HG03139 (cell line): ENCODE results near the gene FGD3.
"Not testable (repeated sequence)": the region's sequence is repeated elsewhere in the genome, so short reads cannot be mapped to it uniquely, and the experiment has no call there.

Experiments
- ATAC-seq: cut with Tn5 transposase; IDR thresholded peaks from one replicate; pipeline ENCODE4 v1.9.1; 2021; ENCODE audit not compliant: unreplicated experiment

The FGD3 gene

DNA sequence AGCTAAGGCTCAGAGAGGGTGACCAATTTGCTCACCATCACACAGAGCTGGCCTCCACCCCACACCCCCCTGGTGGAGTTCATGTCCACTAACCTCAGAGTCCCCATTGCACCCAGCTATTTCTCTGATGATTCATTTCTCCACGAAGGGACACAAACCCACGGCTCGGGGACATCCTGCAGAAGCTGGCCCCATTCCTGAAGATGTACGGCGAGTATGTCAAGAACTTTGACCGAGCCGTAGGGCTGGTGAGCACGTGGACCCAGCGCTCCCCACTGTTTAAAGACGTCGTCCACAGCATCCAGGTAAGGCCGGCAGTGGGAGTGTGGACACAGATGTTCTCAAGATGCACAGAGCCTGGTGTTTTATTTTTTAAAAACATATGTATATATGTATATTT is 58.6 kb downstream of the FGD3 start:
- ATAC-seq: no peak

DNA sequence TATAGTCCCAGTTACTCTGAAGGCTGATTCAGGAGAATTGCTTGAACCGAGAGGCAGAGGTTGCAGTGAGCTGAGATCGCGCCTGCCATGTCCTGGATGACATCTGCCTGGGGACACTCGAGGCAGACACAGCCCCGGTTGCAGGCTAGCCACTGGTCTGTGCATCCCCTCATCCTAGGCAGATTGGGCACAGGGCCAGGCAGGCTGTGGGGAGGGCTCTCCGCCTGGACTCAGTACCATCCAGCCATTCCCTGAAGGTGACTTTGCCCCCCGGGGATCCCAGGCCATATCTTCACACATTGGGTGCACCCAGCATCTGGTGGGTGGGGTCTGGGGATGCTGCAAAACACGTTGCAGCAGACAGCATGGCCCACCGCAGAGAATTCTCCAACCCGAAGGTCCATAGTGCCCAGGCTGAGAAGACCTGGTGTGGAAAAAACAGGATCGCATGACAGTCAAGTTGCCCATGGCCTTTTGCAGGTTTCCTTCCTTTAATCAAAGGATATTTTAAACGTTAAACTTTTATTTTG is 60.3 kb downstream of the FGD3 start:
- ATAC-seq: no peak

DNA sequence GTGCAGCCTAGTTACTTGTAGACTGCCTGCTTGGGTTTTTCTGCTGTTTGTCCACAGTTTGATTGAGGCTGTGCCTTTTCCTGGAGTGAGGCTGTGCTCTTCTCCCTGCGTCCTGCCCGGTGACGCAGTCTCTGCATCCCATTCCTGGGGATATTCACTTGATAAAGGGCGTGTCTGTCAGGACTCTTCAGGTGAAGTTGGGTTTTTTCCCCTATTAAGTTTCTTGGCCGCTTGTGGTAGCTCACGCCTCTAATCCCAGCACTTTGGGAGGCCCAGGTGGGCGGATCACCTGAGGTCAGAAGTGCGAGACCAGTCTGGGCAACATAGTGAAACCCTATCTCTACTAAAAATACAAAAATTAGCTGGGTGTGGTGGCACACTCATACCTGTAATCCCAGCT is 61.1 kb downstream of the FGD3 start:
- no peak for ATAC-seq

DNA sequence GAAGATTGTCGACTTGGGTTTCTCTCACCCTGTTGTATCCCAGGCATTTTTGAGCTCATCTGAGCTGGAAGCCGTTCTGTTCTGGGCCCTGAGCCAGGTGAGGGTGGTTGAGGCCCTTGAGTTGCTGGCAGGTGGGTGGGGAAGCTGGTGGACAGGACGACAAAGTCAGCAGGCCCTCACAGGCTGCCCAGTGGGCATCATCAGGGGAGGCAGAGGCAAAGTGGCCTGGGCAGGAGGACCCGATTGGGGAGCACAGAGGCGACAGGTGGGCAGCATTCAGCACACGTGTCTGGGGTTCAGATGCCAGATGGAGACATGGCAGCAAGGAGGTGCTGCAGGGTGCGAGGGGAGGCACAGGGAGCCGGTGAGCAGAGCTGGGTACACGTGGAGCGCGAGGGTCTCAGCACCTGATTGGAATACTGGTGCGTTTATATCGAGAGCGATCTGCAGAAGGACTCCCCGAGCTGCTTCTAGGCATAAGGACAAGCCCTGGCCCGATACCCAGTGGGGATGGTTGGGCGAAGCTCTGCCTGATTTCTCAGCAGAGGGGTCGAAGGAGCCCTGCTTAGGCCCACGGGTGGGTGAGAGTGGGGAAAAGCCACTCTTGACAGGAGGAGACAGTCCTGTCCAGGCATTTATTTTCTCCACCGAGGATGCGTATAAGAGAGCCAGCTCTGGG is 62.2 kb downstream of the FGD3 start:
- no peak for ATAC-seq

DNA sequence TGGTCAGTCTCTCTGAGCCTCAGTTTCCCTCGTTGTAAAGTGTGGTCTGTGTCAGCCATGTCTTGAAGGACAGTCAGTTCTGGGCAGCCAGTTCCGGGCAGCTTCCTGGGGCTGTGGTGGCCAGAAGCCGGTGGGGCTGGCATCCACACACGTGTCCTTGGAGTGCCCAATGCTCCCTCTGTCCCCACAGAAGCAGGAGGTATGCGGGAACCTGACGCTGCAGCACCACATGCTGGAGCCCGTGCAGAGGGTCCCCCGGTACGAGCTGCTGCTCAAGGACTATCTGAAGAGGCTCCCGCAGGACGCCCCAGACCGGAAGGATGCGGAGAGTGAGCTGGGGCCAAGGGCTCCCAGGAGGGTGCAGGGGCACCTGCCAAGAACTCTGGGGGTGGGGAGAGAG is 62.7 kb downstream of the FGD3 start:
- ATAC-seq: no peak

DNA sequence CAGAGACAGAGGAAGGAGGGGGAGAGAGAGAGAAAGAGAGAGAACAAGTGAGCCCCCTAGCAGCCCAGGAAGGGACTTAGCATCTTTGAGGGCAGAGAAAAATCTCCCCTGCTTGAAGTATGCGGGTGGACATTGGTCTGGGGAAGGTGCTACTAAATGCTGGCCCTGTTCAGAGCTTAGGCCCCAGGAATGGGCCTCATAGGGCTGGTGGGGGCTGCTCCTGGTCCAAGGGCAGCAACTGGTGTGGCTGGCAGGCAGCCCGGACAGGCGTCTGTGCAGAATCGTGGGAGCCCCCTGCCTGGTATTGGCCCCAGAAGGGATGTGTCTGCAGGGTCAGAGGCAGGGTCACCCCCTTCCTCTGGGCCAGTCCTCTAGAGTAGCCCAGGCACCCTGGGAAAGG is 63.4 kb downstream of the FGD3 start:
- no peak for ATAC-seq

DNA sequence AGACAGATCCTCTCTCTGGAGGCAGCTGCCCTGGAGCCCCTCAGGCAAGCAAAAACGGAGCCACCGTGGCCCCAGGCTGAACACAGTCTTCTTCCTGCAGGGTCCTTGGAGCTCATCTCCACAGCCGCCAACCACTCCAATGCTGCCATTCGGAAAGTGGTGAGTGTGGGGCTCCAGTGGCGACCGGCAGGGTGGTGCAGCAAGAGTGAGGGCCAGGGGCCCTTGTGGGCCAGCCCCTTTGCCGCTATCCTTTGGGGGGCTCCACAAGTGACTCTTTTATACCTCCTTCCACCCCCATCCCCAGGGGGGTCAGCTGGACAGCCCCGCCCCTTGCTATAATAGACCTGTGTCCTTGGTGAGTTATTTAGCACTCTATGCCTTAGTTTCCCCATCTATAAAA is 63.8 kb downstream of the FGD3 start:
- ATAC-seq: no peak

DNA sequence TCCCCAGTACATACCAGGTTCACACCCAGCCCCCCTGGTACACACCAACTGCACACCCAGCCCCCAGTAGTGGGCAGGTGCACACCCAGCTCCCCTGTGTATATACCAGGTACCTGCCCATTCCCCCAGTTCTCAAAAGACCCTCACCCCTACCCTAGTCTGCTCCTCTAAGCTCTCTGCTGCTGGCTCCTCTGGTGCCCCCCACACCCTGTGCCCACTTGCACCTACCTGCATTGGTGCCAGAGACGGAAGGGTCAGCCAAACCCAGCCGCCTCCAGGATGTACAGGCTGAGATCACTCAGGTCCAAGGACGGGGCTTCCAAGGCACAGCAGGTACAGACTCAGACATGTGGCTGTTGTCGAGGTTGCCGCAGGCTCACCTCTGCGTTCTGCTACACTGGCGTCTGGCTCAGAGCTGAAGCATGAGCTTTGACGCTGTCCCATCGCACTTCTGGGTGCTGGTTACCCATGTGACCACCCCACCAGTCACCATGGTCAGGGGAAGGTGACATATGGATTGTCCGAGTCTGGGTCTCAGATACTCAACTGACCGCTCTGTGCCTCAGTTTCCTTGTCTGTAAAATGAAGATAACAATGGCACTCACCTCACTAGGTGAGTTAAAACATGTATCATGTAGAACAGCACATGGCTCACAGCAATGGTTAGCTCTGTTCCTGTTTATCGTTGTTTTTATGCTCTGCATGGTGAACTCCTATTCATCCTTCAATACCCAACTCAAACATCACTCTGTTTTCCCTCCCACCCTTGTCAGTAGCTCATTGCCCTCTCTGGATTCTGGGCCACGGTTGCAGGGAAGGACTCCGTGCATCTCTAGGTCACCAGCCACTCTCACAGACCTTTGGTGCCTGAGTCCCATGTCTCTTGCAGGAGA is 65.9 kb downstream of the FGD3 start:
- no peak for ATAC-seq

DNA sequence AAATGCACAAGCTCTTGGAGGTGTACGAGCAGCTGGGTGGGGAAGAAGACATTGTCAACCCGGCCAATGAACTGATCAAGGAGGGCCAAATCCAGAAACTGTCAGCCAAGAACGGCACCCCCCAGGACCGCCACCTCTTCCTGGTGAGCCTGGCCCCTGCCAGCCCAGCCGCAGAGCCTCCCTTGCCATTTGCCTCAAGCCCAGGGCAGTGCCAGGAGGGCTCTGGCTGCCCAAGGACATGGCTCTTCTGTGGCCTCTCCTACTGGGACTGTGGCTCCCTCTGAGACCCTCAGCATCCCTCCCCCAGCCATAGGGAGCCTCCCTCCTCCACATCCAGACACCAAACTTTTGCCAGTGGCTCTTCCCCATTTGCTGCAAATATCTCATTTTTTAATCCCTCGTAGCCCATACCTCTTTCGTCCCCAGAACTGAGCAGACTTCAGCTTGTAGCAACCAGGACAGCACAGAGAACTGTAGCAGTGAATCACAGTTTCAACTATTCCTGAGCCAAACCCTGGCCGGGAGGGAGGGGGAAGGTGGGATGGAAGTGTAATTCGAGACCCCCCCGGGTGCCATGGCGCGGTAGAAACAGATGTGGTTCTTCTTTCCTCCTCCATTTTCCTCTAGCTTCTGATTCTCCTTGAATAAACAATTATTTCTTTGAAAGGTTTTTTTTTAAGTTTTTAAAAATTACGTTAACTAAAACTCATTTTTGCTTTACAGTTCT is 66.7 kb downstream of the FGD3 start:
- ATAC-seq: no peak

DNA sequence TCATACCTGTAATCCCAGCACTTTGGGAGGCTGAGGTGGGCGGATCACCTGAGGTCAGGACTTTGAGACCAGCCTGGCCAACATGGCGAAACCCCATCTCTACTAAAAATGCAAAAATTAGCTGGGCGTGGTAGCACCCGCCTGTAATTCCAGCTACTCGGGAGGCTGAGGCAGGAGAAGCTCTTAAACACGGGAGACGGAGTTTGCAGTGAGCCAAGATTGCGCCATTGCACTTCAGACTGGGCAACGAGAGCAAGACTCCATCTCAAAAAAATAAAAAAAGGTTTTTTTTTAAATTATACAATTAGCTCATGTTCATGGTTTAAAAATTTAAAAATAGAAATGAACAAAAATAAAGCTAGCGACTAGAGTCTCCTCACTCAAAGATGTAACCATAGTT is 67.9 kb downstream of the FGD3 start:
- ATAC-seq: not testable (repeated sequence)

DNA sequence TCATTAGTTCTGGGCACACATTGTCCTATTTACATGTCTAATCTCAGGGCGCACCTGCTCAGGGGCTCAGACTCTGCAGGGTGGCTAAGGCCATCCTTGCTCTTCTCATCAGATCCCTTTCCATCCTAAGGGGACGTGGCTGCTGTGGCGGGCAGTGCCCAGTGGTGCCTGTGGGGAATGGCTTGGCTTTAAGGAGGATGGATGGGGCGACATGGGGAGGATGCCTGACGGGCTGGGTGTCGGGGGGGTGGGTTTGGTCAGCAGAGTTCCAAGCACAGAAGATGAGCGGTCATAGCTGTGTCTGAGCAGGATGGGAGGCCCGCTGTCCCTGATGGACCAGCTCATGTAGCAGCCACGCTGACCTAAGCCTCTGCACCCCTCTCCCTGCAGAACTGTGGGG is 70.3 kb downstream of the FGD3 start:
- no peak for ATAC-seq

DNA sequence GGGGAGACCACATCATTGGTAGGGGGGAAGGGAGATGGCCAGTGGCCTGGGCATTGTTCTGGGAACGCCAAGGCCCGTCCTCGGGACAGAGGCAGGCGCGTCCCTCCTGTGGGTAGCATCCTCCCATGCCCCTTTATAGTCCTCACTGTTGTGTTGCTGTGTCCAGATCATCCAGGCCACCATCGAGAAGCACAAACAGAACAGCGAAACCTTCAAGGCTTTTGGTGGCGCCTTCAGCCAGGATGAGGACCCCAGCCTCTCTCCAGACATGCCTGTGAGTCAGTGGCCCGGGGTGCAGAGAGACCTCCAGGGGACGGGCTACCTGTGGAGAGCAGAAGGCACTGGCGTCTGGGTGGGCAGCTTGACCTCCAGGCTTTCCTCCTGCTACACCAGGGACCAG is 72.8 kb downstream of the FGD3 start:
- no peak for ATAC-seq

DNA sequence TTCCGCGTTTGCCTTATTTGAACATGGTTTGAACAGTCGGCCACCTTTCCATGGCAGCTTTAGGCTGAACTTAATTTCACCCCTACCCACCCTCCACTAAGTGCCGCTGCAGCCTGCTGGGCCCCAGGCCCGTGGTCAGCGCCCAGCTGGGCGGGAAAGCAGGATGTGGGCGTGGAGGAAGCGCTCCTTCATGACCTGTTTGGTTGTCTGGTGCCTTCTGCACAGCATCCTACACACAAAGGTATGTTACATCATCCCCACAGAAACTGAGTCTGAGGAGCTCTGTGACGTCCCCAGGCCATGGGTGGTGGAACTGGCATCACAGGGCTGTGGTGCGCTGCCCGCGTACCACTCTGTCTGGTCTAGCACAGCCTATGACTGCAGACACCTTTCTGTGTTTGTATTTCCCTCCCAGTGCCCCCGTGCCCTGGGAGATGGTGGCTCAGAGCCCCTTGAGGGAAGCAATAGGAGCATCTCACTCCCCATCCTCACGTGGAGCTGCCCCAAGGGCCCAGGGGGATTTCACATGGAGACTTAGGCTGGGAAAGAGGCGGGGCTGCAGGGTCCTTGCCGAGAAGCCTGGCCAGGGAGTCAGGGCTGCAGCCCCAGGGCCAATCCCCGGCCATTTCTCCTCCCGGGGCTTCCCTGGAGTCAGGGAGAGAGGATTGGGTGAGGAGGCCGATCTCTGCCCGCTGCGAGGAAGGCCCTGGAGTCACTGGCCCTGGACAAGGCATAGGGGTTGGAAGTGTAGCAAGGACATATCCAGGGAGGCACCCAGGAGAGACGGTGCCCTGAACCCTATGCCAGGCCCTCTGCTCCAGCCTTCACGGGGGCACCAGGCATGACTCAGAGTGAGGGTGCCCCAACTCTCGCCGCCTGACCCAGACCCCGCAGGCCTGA is 73.7 kb downstream of the FGD3 start:
- ATAC-seq: no peak

DNA sequence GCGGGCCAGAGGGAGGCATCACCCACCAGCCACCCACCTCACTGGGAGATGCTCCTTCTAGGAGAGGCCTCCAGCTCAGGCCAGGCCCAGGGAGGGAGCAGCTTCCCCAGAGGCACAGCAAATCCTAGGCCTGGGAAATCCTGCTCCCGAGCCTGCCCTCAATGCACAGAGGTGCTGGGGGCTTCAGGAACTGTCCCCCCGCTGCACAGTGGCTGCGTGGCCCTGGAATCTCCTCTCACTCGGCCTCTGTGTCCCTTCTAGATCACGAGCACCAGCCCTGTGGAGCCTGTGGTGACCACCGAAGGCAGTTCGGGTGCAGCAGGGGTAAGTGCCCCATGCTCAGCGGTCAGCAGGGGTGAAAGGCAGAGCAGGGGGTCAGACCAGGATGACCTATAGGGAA is 74.7 kb downstream of the FGD3 start:
- no peak for ATAC-seq

DNA sequence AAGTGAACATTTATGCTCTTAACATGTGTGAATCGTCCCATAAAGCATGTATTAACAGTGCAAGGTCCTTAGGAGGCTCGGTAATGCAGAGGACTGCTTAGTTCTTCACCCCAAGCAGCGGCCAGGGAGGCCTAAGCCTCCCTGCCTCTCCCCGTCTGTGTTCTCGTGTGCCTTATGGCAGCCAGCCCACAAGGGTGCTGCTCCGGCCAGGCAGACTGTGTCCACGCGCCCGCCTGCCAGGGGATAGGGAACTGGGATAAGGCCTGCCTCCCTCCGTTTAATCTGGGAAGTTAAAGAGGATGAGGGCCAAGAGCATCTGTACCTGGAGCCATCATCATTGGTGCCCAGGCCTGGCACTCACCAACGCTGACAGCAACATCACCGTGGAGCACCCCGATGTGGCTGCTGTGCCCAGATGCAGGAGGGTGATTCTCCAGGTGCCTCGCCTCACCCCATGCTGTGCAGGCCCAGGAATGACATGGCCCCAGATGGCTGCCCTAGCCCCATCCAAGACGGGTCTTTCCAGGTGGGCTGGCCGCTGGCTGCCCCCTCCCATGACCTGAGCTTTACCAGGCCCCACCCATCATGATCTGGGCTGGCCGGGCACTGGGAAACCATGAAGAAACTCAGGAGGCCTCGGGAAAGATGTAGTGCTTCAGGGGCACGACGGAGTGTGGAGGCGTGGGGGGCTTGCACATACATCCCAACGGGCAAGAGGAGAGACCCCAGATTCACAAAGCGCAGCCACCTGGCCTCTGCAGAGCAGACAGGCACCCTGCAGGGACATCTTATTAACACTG is 75.6 kb downstream of the FGD3 start:
- ATAC-seq: no peak

DNA sequence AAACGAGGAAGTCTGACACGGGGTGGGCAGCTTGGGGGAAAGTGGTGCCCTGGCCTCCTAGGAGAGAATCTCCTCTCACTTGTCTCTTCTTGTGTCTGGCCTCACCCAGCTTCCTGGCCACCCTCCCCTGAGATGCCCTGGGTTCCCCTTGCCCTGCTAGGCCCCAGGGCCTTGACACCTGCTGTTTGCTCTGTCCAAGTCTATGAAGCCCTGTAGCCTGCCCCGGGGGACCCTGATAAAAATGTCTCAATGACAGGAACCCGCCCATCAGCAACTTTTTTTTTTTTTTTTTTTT is 76.1 kb downstream of the FGD3 start:
- ATAC-seq: no peak

DNA sequence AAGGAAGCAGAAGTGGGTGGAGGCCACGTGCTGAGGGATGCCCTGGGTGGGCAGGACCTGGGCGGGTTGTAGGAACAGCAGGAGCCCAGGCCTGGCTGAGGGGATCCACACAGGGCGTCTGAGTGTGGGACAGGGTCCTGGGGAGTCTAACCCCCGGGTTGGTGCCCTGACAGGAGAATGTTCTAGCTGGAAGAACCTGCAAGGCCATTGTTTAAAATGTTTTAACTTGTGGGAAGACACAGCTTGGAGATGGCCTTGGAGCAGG is 77.3 kb downstream of the FGD3 start:
- ATAC-seq: no peak

DNA sequence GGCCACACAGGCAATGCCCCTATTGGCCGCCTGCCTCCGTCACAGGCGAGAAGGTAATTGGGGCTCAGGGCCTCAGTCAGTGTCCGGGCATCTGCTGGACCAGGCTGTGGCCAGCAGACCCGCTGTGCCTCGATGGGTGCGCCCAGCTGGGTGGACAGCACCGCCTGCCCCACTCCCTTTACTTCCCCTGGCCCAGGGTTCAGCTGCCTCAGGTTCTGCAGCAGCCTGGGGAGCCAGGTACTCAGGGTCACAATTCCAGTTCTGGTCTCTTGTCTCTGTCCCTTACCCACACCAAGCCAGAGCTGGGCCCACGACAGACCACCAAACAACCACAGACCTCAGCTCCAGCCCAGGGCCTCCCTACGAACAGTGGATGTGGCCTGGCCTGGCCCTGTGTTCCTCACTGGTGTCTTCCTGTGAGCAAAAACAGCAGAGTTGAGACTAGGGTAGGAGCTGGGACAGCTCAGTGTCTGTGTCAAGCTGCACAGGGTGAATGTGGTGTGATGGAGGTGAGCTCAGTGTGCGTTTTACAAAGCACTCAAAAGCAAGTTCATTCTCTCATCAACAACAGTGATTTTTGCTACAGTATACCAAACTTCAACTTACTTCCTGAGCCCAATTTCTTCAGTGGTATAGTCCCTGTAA is 77.8 kb downstream of the FGD3 start:
- ATAC-seq: no peak

DNA sequence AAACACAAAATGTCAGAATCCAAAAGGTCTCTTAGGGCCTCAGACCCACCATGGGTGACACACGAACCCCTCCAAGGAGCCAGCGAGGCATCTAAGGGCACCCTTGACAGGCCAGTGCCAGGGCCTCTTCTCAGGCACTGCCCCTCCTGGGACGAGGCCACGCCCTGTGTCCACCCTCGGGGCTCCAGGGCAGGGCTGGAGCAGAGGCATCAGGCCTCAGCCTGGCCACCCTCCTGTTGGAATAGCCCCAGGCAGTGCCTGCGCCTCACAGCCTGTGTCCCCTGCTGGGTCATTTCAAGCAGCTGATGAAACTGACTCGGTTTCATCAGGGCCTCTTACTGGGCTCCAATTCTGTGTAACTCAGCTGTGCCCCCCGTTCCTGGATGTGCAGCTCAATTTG is 78.4 kb downstream of the FGD3 start:
- ATAC-seq: no peak

DNA sequence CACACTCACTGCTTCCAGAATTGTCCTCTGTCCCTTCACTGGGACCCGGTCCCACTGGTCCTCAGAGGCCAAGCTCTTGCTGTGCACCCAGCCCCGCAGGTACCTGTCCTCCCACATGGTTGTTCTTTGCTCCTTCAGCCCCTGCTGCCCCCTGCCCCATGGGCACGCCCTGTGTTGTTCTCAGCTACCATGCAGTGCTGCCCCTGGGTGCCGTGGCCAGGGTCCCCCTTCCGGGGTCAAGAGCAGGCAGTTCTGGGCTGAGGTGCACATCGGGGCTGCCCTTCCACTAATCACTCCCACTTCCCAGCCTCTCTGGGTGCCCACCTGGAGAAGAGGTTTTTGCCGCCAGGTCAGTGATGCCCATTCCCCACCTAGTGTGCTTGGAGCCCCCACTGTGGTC is 79.3 kb downstream of the FGD3 start:
- no peak for ATAC-seq
